ENCODE data around the gene PRDX2.
A peak's percentile ranks its signal among the peaks of the same experiment; 100 is the strongest.

The PRDX2 gene

GRCh38 chr19:12838182-12838885, 36.7 kb upstream of the PRDX2 start, which contains the start of gene MAST1:
Gene MAST1, plus strand, starts transcription at chr19:12838515. Its CDS starts 58 bp downstream, at chr19:12838573.
- Histone ChIP-seq H3K27me3 (replicated peaks; ENCODE audit: control insufficient read depth, insufficient read depth, low read length) (peaks cover 77% of the 10 kb centered on the region), H3K4me1 (ENCODE audit: control insufficient read depth, insufficient read depth, low read length) (peaks cover 7% of the 10 kb centered on the region), H3K4me3 (ENCODE audit: low read length) (no peak within 1 kb of the TSS), H3K9me3 (ENCODE audit: control insufficient read depth, low read length) (no peaks in the 10 kb centered on the region), H3K9ac (ENCODE audit: low read length) (no peak within 1 kb of the TSS), H3K36me3 (ENCODE audit: control insufficient read depth, insufficient read depth, low read length, severe bottlenecking) (no peaks in the 10 kb centered on the region)
- DNase-seq (ENCODE audit: low read depth) = peak; percentile 63

GRCh38 chr19:12837225-12837624, 35.6 kb upstream of the PRDX2 start:
- H3K9me3 ChIP-seq (ENCODE audit: control insufficient read depth, low read length) = no peaks in the 10 kb centered on the region
- H3K27me3 ChIP-seq (replicated peaks; ENCODE audit: control insufficient read depth, insufficient read depth, low read length) = peaks cover 82% of the 10 kb centered on the region
- H3K9ac ChIP-seq (ENCODE audit: low read length) = no peak overlapping the region

GRCh38 chr19:12836529-12836863, 34.9 kb upstream of the PRDX2 start:
- Histone ChIP-seq H3K27me3 (replicated peaks; ENCODE audit: control insufficient read depth, insufficient read depth, low read length) (peaks cover 82% of the 10 kb centered on the region), H3K9ac (ENCODE audit: low read length) (no peak overlapping the region), H3K4me1 (ENCODE audit: control insufficient read depth, insufficient read depth, low read length) (peaks cover 7% of the 10 kb centered on the region), H3K4me3 (ENCODE audit: low read length) (no peak overlapping the region), H3K36me3 (ENCODE audit: control insufficient read depth, insufficient read depth, low read length, severe bottlenecking) (no peaks in the 10 kb centered on the region), H3K9me3 (ENCODE audit: control insufficient read depth, low read length) (no peaks in the 10 kb centered on the region)
- no peak for DNase-seq (ENCODE audit: low read depth)

More at GRCh38 chr19:12837225-12837624, 35.6 kb upstream of the PRDX2 start:
- no peak overlapping the region for H3K4me3 ChIP-seq (ENCODE audit: low read length)
- H3K4me1 ChIP-seq (ENCODE audit: control insufficient read depth, insufficient read depth, low read length) = peaks cover 7% of the 10 kb centered on the region
- DNase-seq (ENCODE audit: low read depth) = no peak
- no peaks in the 10 kb centered on the region for H3K36me3 ChIP-seq (ENCODE audit: control insufficient read depth, insufficient read depth, low read length, severe bottlenecking)

- peaks cover 79% of the 10 kb centered on the region for H3K27me3 ChIP-seq (replicated peaks; ENCODE audit: control insufficient read depth, insufficient read depth, low read length)
- H3K4me3 ChIP-seq (ENCODE audit: low read length) = no peak overlapping the region
- no peak overlapping the region for H3K9ac ChIP-seq (ENCODE audit: low read length)
- H3K36me3 ChIP-seq (ENCODE audit: control insufficient read depth, insufficient read depth, low read length, severe bottlenecking) = no peaks in the 10 kb centered on the region
- peak; percentile 42 for DNase-seq (ENCODE audit: low read depth)
- H3K4me1 ChIP-seq (ENCODE audit: control insufficient read depth, insufficient read depth, low read length) = no peaks in the 10 kb centered on the region
- H3K9me3 ChIP-seq (ENCODE audit: control insufficient read depth, low read length) = no peaks in the 10 kb centered on the region
Measured at GRCh38 chr19:12834976-12835757, 33.6 kb upstream of the PRDX2 start.

- Histone ChIP-seq H3K27me3 (replicated peaks; ENCODE audit: control insufficient read depth, insufficient read depth, low read length) (peaks cover 80% of the 10 kb centered on the region), H3K36me3 (ENCODE audit: control insufficient read depth, insufficient read depth, low read length, severe bottlenecking) (no peaks in the 10 kb centered on the region), H3K4me1 (ENCODE audit: control insufficient read depth, insufficient read depth, low read length) (no peaks in the 10 kb centered on the region), H3K4me3 (ENCODE audit: low read length) (no peak within 1 kb of the TSS), H3K9ac (ENCODE audit: low read length) (no peak within 1 kb of the TSS), H3K9me3 (ENCODE audit: control insufficient read depth, low read length) (no peaks in the 10 kb centered on the region)
- no peak for DNase-seq (ENCODE audit: low read depth)
Measured at GRCh38 chr19:12834566-12834943, 33.0 kb upstream of the PRDX2 start, which contains the start of gene RTBDN. Gene RTBDN, minus strand, starts transcription at chr19:12834579. Its CDS starts 4,600 bp downstream, at chr19:12829979.

- no peak overlapping the region for H3K4me3 ChIP-seq (ENCODE audit: low read length)
- H3K27me3 ChIP-seq (replicated peaks; ENCODE audit: control insufficient read depth, insufficient read depth, low read length) = peaks cover 78% of the 10 kb centered on the region
- no peaks in the 10 kb centered on the region for H3K9me3 ChIP-seq (ENCODE audit: control insufficient read depth, low read length)
- no peaks in the 10 kb centered on the region for H3K36me3 ChIP-seq (ENCODE audit: control insufficient read depth, insufficient read depth, low read length, severe bottlenecking)
- H3K9ac ChIP-seq (ENCODE audit: low read length) = no peak overlapping the region
- DNase-seq (ENCODE audit: low read depth) = peak; percentile 53
- no peaks in the 10 kb centered on the region for H3K4me1 ChIP-seq (ENCODE audit: control insufficient read depth, insufficient read depth, low read length)
Measured at GRCh38 chr19:12833738-12834565, 32.4 kb upstream of the PRDX2 start.

- Histone ChIP-seq H3K4me3 (ENCODE audit: low read length) (no peak overlapping the region), H3K36me3 (ENCODE audit: control insufficient read depth, insufficient read depth, low read length, severe bottlenecking) (no peaks in the 10 kb centered on the region), H3K4me1 (ENCODE audit: control insufficient read depth, insufficient read depth, low read length) (no peaks in the 10 kb centered on the region), H3K9ac (ENCODE audit: low read length) (no peak overlapping the region), H3K9me3 (ENCODE audit: control insufficient read depth, low read length) (no peaks in the 10 kb centered on the region), H3K27me3 (replicated peaks; ENCODE audit: control insufficient read depth, insufficient read depth, low read length) (peaks cover 76% of the 10 kb centered on the region)
- DNase-seq (ENCODE audit: low read depth) = no peak
Measured at GRCh38 chr19:12833418-12833737, 31.8 kb upstream of the PRDX2 start.

GRCh38 chr19:12828494-12828893, 26.9 kb upstream of the PRDX2 start:
- H3K9me3 ChIP-seq (ENCODE audit: control insufficient read depth, low read length) = no peaks in the 10 kb centered on the region
- H3K4me1 ChIP-seq (ENCODE audit: control insufficient read depth, insufficient read depth, low read length) = no peaks in the 10 kb centered on the region
- H3K9ac ChIP-seq (ENCODE audit: low read length) = no peak overlapping the region
- H3K27me3 ChIP-seq (replicated peaks; ENCODE audit: control insufficient read depth, insufficient read depth, low read length) = peaks cover 41% of the 10 kb centered on the region
- no peaks in the 10 kb centered on the region for H3K36me3 ChIP-seq (ENCODE audit: control insufficient read depth, insufficient read depth, low read length, severe bottlenecking)
- H3K4me3 ChIP-seq (ENCODE audit: low read length) = no peak overlapping the region
- no peak for DNase-seq (ENCODE audit: low read depth)

GRCh38 chr19:12825254-12826131, 23.9 kb upstream of the PRDX2 start:
- Histone ChIP-seq H3K27me3 (replicated peaks; ENCODE audit: control insufficient read depth, insufficient read depth, low read length) (peaks cover 17% of the 10 kb centered on the region), H3K36me3 (ENCODE audit: control insufficient read depth, insufficient read depth, low read length, severe bottlenecking) (no peaks in the 10 kb centered on the region), H3K4me3 (ENCODE audit: low read length) (no peak overlapping the region), H3K4me1 (ENCODE audit: control insufficient read depth, insufficient read depth, low read length) (no peaks in the 10 kb centered on the region), H3K9ac (ENCODE audit: low read length) (no peak overlapping the region), H3K9me3 (ENCODE audit: control insufficient read depth, low read length) (no peaks in the 10 kb centered on the region)
- no peak for DNase-seq (ENCODE audit: low read depth)

- Histone ChIP-seq H3K27me3 (replicated peaks; ENCODE audit: control insufficient read depth, insufficient read depth, low read length) (peaks cover 3% of the 10 kb centered on the region), H3K36me3 (ENCODE audit: control insufficient read depth, insufficient read depth, low read length, severe bottlenecking) (no peaks in the 10 kb centered on the region), H3K9ac (ENCODE audit: low read length) (no peak overlapping the region), H3K4me1 (ENCODE audit: control insufficient read depth, insufficient read depth, low read length) (no peaks in the 10 kb centered on the region), H3K4me3 (ENCODE audit: low read length) (no peak overlapping the region), H3K9me3 (ENCODE audit: control insufficient read depth, low read length) (no peaks in the 10 kb centered on the region)
- no peak for DNase-seq (ENCODE audit: low read depth)
Measured at GRCh38 chr19:12821761-12822160, 20.2 kb upstream of the PRDX2 start.
